HG03469 (cell line): ENCODE results near the gene BCAR3.
"Not testable (repeated sequence)": the region's sequence is repeated elsewhere in the genome, so short reads cannot be mapped to it uniquely, and the experiment has no call there.

Experiments used
- ATAC-seq: cut with Tn5 transposase; IDR thresholded peaks from one replicate; pipeline ENCODE4 v1.9.1; 2021; ENCODE audit warnings: mild to moderate bottlenecking, moderate library complexity, moderate number of reproducible peaks; ENCODE audit not compliant: unreplicated experiment

Gene BCAR3

DNA sequence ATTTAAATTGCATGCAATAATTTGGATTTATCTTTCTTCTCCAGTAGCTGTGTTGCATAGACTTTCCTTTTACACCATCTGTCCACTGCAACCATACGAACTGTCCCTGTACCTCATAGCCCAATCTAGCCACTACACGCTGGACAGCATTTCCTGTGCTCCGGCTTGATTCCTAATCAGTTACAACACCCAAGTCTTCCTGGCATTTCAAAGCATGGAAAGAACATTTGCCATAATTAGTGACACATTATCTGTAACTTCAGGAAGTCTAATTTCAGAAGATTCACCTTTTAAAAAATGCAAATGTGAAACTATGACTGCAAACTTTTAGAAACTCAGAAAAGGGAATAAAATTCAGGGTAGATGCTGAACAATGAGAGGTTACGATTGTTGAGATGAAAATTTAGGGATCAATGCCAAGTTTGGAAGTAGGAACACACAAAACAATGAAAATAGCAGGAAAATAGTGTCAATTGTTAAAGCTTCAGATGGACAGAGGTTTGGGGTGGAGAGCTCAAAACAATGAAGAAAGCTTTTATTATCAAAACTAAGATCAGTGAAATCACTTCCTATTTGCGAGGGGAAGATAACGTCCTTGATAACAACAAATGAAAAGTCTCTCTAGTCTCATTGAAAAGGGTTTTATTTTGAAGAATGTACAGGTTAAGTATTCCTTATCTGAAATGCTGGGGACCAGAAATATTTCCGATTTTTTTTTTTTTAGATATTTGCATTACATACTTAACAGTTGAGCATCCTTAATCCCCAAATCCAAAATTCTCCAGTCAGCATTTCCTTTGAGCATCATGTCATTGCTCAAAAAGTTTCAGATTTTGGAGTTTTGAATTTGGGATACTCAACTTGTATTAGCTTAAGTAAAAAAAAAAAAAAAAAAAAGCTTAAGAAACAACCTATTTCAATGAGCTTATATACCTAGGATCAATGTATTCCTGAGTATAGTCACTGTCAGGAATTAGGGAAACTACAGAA is 126.5 kb downstream of the BCAR3 start:
- ATAC-seq: no peak

DNA sequence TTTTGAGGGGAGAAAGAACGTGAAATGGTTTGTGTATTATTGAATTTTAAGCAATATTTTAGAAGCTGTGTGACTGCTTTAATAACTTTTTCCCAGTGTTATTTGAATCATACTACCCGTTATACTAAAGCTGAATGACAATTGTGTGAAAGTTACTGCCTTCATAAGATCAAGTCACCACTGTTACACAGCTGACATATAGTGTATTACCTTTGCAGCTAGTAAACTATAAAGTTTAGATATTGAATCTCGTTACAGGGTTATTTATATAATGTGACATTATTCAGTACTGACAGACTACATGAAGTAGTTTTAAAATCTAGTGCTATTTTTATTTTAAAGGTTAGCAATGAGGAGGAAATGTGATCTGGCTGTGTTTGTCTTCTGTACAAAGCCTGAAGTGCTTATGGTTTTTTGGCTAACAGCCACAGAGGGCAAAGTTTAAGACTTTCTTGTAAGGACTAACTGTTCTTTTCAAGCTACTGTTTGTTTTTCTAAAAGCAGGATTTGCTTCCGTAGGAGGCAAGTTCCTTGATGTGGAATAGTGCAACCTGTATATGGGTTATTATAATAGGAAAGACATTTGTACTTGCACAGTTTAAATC is 127.6 kb downstream of the BCAR3 start:
- ATAC-seq: not testable (repeated sequence)

DNA sequence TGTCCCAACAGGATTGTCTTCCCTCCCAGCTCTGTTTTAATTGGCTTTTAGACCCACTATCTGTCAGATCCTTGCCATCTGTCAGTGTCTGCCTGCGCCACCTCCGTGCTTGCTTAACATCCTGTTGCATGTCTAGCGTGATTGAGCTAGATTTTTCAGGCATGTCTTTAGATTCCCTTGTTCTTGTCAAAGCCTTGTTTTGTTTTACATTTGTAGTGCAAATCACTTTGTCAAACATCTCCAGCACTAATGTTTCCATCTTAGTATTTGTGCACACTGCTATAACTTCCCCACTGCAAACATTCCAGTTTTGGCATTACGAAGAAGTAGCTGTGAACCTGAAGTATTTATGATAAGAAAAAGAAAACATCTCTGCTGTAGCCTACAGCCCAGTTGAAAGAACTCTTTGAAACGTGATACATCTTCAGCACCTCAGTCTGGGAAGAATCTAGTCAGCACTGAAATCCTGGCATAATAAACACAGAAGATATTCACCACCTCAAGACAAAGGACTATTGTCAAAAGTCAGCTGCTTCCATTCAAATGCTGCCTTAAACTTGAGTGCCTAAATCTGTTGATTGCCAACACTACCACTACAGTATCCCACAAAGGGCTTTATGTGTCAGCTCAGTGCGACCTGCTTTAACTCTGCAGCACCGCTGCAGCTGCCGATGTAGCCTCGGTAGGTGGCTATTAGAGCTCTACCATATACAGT is 128.7 kb downstream of the BCAR3 start:
- no peak for ATAC-seq

DNA sequence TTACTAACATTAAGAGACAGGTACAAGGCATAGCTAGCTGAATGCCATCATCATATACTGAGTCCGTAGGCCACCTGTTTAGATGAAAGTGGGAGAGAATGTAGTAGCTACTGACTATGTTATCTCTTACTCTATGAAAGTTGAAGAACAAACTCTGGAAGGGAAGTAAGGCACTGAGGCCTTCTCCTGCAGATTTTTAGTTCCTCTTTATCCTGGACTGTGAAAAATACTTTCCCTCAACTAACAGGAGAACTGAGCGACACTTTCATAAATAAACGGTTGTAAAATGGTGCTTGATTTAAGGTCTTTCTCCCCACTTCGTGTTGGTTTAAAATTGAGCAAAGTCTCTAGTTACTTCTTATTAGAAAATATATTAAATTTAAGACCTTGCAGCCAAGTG is 131.8 kb downstream of the BCAR3 start:
- no peak for ATAC-seq

DNA sequence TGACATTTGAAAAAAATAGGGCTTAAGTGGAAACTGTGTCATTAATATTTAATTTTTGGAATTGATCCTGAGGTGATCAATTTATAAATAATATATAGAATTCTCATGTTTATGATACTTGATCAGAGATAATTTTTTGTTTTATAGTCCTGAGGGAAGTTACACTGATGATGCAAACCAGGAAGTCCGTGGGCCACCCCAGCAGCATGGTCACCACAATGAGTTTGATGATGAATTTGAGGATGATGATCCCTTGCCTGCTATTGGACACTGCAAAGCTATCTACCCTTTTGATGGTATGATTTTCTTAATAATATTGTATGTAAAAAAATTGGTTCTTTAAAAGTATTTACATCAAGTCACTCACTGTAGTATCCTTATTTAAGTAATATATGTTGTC is 132.5 kb downstream of the BCAR3 start:
- ATAC-seq: no peak

DNA sequence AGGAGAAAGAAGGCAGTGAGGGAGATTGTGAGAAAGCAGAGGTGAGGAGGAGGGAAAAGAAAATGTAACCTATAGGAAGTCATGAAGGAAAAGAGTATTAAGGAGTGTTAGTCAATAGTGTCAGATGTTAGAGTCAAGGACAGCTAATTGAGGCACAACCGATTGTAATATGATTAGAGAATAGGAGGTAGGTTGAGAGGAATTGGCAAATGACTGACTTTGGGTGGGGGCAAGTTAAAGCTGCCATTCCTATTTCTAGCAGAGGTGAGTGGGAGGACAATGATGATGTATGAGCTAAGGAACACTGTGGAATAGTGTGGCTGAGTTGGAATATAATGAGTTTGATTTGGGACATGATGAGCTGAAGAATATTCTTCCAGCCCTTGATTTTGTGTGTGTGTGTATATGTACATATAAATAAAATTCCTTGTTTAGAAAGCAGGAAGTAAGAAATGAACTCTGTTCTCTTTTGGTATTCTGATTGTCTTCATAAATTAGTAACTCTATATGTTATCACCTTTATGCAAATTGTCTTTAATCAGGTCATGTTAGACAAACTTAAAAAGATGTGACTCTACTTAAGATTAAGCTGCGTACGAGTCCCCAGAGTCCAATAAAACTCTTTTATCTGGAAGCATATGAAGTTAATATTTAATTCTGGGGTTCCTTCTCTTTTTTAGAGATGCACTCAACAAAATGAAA is 135.3 kb downstream of the BCAR3 start:
- ATAC-seq: no peak

DNA sequence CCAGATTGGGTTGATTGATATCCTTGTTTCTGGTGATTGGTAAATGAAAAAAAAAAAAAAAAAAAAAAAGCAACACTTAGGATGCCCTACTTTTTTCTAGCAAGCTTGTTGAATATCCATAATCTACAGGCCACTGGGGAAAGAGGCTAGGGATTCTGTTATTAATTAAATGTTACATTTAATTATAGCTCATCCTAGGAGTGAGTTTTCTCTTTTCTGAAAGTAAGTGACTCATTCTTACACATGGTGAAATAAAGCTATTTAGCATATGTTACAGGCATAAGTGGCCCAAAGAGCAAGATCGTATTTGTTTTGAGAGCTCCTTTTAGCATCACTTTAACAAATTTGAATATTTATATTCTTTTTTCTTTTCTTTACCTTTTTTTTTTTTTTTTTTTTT is 139.2 kb downstream of the BCAR3 start:
- no peak for ATAC-seq

DNA sequence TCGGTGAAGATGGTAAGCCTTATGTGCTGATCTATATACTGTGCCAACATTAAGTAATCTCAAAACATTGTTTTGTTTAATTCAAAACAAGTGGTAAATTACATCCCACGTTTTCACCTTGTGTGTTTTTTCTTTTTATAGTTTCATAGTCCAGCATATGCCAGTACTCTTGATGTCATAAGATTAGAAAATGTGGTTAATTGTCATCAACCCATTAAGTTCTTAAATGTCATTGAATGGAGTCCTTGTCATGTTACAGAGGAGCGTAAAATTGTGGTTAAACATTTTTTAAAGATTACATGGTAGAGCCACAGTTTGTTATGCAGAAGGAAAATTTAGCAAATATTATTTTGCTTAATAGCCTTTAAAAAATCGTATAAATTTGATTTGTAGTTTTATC is 140.6 kb downstream of the BCAR3 start:
- no peak for ATAC-seq

DNA sequence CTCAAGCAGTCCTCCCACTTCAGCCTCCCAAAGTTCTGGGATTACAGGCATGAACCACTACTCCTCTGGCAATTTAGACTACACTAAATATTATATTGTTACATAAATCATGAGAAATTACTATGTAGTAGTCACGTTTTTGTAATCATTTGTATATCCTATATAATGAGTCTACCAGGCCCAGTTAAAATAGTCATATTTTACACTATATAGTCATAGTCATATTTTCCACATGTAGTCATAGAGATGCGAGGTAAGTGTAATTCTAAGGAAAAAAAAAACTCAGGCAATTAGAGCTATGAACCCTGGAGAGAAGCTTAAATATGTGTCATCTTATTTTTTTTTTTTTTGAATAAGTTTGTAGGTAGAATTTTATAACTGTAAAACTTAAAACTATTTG is 143.7 kb downstream of the BCAR3 start:
- no peak for ATAC-seq

DNA sequence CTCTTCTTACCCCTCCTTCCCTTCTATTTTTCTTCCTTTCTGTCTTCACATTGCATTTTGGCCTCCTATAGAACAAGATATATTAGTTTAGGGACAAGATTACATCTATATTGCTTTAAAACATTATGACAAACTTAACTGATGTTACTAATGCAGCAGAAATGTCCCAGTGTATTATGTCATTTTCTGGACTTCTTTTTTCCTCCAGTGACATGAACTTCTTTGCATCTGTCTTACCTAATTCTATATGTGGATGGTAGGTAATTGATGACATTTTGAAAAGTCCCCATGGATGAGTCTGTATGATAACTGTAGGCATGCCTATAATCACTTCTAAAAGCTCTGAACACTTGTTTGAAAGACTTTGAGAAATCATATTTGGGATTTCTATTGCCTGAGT is 144.2 kb downstream of the BCAR3 start:
- no peak for ATAC-seq

DNA sequence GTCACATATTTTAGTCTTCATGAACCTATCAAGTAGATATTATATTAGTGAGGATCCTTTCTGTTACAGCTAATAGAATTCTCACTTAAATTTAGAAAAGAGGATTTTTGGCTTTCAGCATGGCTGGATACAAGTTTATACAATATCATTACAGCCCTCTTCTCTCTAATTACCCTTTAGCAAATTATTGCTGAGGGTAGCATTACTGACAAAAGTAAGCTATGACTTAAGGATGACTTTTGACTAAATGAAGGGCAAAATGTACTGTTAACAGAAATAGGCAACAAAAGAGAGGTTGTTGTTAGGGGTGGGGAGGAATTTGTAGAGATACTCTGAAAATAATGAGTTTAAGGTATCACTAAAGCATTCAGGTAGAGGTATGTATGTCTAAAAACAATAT is 148.0 kb downstream of the BCAR3 start:
- no peak for ATAC-seq

DNA sequence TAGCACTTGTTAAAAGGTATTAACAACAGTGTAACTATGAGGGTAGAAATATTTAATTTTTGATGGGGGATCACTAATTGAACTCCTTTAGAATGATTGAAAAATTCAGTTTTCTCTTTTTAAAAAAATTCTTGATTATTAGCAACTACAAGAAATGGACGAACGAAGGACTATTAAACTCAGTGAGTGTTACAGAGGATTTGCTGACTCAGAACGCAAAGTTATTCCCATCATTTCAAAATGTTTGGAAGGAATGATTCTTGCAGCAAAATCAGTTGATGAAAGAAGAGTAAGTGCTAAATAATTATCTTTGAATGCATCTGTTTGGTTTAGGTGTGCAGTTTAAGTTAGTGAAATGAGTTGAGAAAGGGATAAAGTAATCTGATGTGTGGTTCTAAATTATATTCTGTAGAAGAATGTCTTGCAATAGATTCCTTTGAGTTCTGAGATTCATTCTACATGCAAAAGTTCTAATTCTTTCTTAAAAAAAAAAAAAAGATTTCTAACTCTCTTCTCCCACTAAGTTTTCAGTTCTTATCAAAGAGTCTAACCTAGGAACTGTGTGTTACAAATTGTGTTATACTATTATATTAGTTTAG is 148.8 kb downstream of the BCAR3 start:
- ATAC-seq: no peak

DNA sequence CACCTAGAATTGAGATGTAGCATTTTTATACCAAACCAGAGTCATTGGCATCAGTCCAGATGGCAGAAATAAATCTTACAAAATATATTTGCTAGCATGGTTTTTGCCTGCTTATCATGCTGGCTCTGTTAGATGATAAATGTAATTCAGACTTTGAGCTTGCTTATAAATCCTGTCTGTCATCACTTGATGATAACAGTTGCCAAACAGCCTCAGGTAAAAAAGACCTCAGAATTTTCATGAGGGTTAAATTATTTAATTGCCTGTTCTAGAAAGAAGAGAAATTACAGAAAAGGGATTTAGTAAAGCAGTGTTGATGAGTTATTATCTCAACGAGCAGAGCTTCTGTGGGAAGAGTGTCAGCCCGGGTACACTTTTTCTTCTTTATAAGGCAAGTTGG is 150.4 kb downstream of the BCAR3 start:
- ATAC-seq: no peak

DNA sequence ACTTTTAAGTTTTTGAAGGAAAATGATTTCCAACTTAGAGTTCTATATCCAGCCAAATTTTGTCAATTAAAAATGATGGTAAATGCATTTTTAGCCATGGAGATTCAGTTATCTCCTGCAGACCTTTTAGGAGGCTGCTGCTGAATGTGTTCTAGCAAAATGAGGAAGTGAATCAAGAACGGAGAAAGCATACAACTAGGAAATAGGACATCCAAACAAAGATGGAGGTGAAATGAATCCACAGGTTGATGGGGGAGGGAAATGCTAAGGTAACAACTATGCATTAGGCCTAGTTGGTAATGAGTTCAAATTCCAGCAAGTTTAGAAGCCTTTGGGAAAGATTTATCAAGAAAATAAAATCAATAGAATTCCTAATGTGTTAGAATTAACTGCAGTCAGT is 153.2 kb downstream of the BCAR3 start:
- ATAC-seq: no peak

DNA sequence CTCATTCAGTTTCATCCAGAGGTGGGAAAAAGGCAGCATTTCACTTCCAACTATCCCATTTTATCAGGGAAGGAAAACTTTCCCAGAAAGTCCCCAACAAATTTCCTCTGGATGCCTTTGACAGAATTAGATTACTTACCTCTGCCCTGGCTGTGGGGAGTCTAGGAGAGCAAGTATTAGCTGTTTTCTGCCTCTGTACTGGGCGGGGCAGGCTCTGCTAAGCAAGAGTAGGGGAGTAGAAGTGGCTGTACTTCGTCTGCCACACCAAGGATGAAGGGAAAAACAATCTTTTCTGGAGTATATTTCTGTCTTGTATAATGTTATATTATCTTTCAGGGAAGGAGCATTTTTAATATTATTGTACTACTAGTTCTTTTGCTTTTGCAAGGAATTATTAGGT is 155.2 kb downstream of the BCAR3 start:
- ATAC-seq: no peak

DNA sequence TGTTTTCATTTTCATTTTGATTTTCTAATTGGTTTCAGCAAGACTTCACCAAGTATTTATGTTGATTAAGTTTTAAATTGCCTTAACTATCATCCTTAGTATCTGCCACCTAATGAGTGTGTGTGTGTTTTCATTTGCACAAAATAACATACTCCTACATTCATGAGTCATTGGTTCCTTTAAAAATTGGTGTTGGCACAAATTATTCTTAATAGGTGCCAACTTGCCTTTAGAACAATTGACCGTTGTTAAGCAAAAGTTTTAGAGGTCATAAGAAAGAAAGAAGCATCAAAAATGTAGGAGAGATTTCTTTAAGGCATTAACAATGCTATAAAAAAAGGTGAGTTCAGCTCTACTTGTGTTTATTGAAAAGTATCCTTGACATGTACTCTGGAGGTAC is 156.2 kb downstream of the BCAR3 start:
- no peak for ATAC-seq

DNA sequence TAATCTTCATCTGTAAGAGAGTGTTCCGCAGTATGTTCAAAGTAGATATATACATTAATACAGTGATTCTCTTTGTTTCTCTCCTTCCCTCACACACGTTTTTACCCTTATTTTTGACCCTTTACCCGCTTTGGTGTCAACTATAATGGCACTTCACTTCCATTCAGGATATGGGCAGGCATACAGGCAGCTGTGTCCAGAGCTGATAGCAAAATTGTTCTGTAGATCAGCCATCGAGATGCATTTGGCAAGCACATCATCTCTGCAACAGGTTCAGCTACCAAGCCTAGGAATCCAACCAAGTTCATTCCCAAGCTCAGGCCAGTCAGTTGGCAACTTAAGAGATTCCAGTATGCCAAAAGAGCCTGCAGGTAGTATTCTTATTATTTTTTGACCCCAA is 158.9 kb downstream of the BCAR3 start:
- no peak for ATAC-seq

DNA sequence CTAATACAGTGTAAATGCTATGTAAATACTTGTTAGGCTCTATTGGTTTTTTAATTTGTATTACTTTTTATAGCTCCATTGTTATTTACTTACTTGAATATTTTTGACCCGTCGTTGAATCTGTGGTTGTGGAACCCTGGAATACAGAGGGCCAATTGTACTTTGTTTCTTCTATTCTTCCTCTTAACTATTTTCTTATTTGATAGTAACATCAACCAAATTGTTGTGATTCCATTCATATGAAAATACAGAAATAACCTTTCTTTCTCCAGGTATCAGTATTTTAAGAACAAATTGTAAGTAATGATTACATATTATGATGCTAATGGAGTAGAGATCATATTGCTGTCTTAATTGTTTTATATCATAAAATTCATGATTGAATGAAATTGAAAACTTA is 160.0 kb downstream of the BCAR3 start:
- ATAC-seq: no peak

DNA sequence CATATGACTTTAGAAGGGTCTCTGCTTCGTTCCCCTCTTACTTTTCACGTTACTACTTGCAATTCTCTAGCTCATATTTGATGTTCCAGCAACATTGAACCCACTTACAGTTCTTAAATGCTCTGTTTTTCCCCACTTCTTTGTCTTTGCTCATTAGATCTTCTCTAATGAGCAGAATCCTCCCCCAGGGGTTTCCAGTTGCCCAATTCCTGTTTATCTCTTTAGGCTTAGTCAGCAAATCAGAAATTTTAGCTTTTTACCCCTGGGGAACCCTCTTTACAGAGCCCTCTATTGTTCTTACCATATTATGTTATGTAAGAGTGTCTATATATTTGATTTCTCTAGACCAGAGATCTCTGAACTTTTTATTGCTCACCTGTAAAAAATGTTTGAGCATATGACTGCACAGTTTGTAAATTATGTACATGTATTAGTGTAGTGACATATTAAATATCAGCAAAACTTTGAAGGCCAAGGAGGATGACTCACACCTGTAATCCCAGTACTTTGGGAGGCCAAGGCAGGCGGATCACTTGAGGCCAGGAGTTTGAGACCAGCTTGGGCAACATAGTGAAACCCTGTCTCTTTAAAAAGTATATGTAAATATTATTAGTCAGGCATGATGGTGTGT is 162.3 kb downstream of the BCAR3 start:
- no peak for ATAC-seq

DNA sequence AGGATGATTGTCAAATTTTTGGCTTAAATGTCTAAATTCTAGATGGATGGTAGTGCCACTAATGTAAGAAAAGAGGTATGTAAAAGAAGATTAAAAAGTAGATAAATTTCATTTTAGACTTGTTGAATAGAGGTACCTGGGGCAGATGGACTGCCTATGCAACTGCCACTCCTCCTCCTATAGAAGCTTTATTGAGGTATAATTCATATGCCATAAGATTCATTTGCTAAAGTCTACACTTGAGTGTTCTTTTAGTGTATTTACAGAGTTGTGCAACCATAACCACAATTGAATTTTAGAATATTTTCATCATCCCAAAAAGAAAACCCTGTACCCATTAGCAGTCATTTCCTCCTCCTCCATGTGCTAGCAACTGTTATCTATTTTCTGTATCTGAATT is 163.1 kb downstream of the BCAR3 start:
- no peak for ATAC-seq
